Endothelial cell of umbilical vein (primary cell): Measurements from ENCODE around the gene ARMC5. TPM values are rescaled to one million over a fixed set of nuclear protein-coding genes. Genes with fewer than 3 reads are reported as not detected.

Experiments
- BruUV-seq: library from RNA; stranded (reverse); fragments of 400-500 nt; replicated peaks from 2 replicates; lab custom pipeline; 2021; lab: Mats Ljungman, UMichigan
- CTCF ChIA-PET: fragments of 300-600, 350-600 bp; sonication (Branson Sonifier 250); formaldehyde crosslinking; loops from one replicate; lab custom pipeline; 2021; ENCODE audit warnings: antibody characterized with exemption, inconsistent platforms; lab: Charles Lee
- POLR2A ChIA-PET: fragments of 300-600, 350-600 bp; sonication (Branson Sonifier 250); formaldehyde crosslinking; loops from one replicate; lab custom pipeline; 2021; ENCODE audit warnings: antibody characterized with exemption, inconsistent platforms; lab: Charles Lee
- DNase-seq: peaks from one replicate; pipeline ENCODE4 v3.0.0-alpha.2; 2011; ENCODE audit warnings: low read depth, low spot score
- FAIRE-seq: peaks from 2 replicates; lab custom pipeline; 2011; peaks lifted over from hg19 to GRCh38; lab: Jason Lieb, UNC
- H2AFZ ChIP-seq: 2 replicates; pipeline ENCODE4 v1.6.0; 2012; ENCODE audit warnings: low read depth, low read length, control low read depth, inconsistent platforms
- H3K27ac ChIP-seq: 2 replicates; pipeline ENCODE4 v1.5.1; 2011; ENCODE audit warnings: low read depth, mild to moderate bottlenecking, control low read depth, low read length, moderate library complexity; ENCODE audit not compliant: insufficient read depth
- H3K27me3 ChIP-seq, 2 experiments: 2 replicates each; pipeline versions ENCODE4 v1.6.0 to v1.6.1; 2011; ENCODE audit warnings: low read length in 2 of 2, mixed read lengths in 1 of 2; ENCODE audit not compliant: control insufficient read depth in 2 of 2, insufficient read depth in 2 of 2
- H3K36me3 ChIP-seq, 2 experiments: 2 replicates in 1 of 2; 3 replicates in 1 of 2; pipeline ENCODE4 v1.5.1; 2011; ENCODE audit warnings: low read length in 2 of 2, mild to moderate bottlenecking in 1 of 2, moderate library complexity in 1 of 2; ENCODE audit not compliant: control insufficient read depth in 2 of 2, insufficient read depth in 2 of 2; ENCODE audit errors: extremely low read depth in 1 of 2
- H3K4me1 ChIP-seq: 3 replicates; pipeline ENCODE4 v1.5.1; 2011; ENCODE audit warnings: mild to moderate bottlenecking, low read length; ENCODE audit not compliant: control insufficient read depth, insufficient read depth; ENCODE audit errors: extremely low read depth
- H3K4me2 ChIP-seq: 2 replicates; pipeline ENCODE4 v1.6.1; 2011; ENCODE audit warnings: low read length, control low read depth, mixed read lengths; ENCODE audit not compliant: insufficient read depth
- H3K4me3 ChIP-seq, 3 experiments: fragments of 200-600 bp in 1 of 3; sonication (generic), shearing (Covaris generic) in 1 of 3; replicated peaks in 1 of 3; 2 replicates each; pipeline ENCODE4 v1.5.1; 2011 to 2016; ENCODE audit warnings: control low read depth in 3 of 3, low read length in 3 of 3, mild to moderate bottlenecking in 2 of 3, inconsistent platforms in 1 of 3, low read depth in 1 of 3, moderate library complexity in 1 of 3; ENCODE audit not compliant: insufficient read depth in 1 of 3
- H3K79me2 ChIP-seq: 2 replicates; pipeline ENCODE4 v1.6.0; 2012; ENCODE audit warnings: low read length, inconsistent platforms; ENCODE audit not compliant: control insufficient read depth, insufficient read depth
- H3K9ac ChIP-seq: replicated peaks from 2 replicates; pipeline ENCODE3; 2011; ENCODE audit warnings: low read length, control low read depth; ENCODE audit not compliant: insufficient read depth; ENCODE audit errors: extremely low read depth
- H3K9me1 ChIP-seq: replicated peaks from 3 replicates; pipeline ENCODE4 v1.6.0; 2011; ENCODE audit warnings: mild to moderate bottlenecking, low read length; ENCODE audit not compliant: control insufficient read depth, insufficient read depth; ENCODE audit errors: extremely low read depth
- H3K9me3 ChIP-seq: replicated peaks from 2 replicates; pipeline ENCODE4 v1.5.1; 2012; ENCODE audit warnings: low read length, inconsistent platforms; ENCODE audit not compliant: control insufficient read depth, insufficient read depth
- H4K20me1 ChIP-seq: replicated peaks from 2 replicates; pipeline ENCODE3; 2011; ENCODE audit warnings: mild to moderate bottlenecking, low read length; ENCODE audit not compliant: control insufficient read depth, insufficient read depth; ENCODE audit errors: extremely low read depth
- EZH2 ChIP-seq: IDR thresholded peaks from 2 replicates; pipeline ENCODE4 v1.6.1; 2012; ENCODE audit warnings: borderline replicate concordance, low read depth, mild to moderate bottlenecking, moderate library complexity, low read length, inconsistent platforms; ENCODE audit not compliant: severe bottlenecking
- FOS ChIP-seq: IDR thresholded peaks from 2 replicates; pipeline ENCODE4 v1.6.1; 2011; ENCODE audit warnings: mild to moderate bottlenecking, low read length, moderate library complexity, borderline replicate concordance; ENCODE audit not compliant: insufficient read depth
- GATA2 ChIP-seq: IDR thresholded peaks from 2 replicates; pipeline ENCODE4 v1.7.0; 2011; ENCODE audit warnings: low read depth, mild to moderate bottlenecking, moderate library complexity, mixed read lengths, low read length; ENCODE audit not compliant: insufficient read length, insufficient read depth
- JUN ChIP-seq: IDR thresholded peaks from 2 replicates; pipeline ENCODE4 v1.6.1; 2011; ENCODE audit warnings: borderline replicate concordance, low read depth; ENCODE audit not compliant: insufficient read length, insufficient read depth
- MAX ChIP-seq: IDR thresholded peaks from 2 replicates; pipeline ENCODE4 v1.6.1; 2011; ENCODE audit not compliant: insufficient read depth, insufficient read length
- MYC ChIP-seq: IDR thresholded peaks from one replicate; pipeline ENCODE4 v1.6.1; 2011; ENCODE audit warnings: mild to moderate bottlenecking, low read depth, low read length
- POLR2A ChIP-seq: IDR thresholded peaks from 2 replicates; pipeline ENCODE4 v1.6.1; 2012; ENCODE audit warnings: low read depth, mild to moderate bottlenecking, control low read depth, low read length
- POLR2AphosphoS5 ChIP-seq: IDR thresholded peaks from 2 replicates; pipeline ENCODE4 v1.6.1; 2012; ENCODE audit warnings: low read depth, mild to moderate bottlenecking, control low read depth, low read length, moderate library complexity; ENCODE audit not compliant: insufficient read depth
- dilution Hi-C: fragments of 300-500 bp; cut with MboI; formaldehyde crosslinking; loops from one replicate; pipeline ENCODE4 v1.15.0; 2019; ENCODE audit warnings: low sequenced_read_pairs; ENCODE audit not compliant: extremely low pct_ligation_motif_present
- intact Hi-C: fragments of 100-400 bp; cut with micrococcal nuclease; formaldehyde crosslinking; loops from one replicate; pipeline ENCODE4 v1.10.0; 2022
- polyA plus RNA-seq, 4 experiments: library from polyadenylated mRNA; depleted of rRNA in 3 of 4; stranded (reverse) in 3 of 4; unstranded in 1 of 4; fragments of >200 nt; gene quantifications; 2 replicates each; pipeline versions ENCODE4 v1.2.1 to v1.2.3, GENCODE V29; 2011 to 2012; ENCODE audit warnings: missing spikeins in 1 of 4
- total RNA-seq: library from RNA; stranded (reverse); gene quantifications from 2 replicates; pipeline ENCODE4 v1.2.3, GENCODE V29; 2021
- TF ChIP-seq, protein P1 (sequence below), 2 donors: IDR thresholded peaks; 1 replicate in 1 of 2; 2 replicates in 1 of 2; pipeline ENCODE4 v1.5.1; 2011; ENCODE audit warnings: low read length in 2 of 2, mild to moderate bottlenecking in 2 of 2, moderate library complexity in 2 of 2, control low read depth in 1 of 2, inconsistent platforms in 1 of 2, low read depth in 1 of 2; ENCODE audit not compliant: insufficient read depth in 1 of 2; ENCODE audit errors: extremely low read depth in 1 of 2

The ARMC5 gene
- total and polyA plus RNA-seq, 2 donors (not counting 3 experiments of a cell fraction or from before 2014, with no cell fraction given): 17.3 to 18.8 TPM

DNA sequence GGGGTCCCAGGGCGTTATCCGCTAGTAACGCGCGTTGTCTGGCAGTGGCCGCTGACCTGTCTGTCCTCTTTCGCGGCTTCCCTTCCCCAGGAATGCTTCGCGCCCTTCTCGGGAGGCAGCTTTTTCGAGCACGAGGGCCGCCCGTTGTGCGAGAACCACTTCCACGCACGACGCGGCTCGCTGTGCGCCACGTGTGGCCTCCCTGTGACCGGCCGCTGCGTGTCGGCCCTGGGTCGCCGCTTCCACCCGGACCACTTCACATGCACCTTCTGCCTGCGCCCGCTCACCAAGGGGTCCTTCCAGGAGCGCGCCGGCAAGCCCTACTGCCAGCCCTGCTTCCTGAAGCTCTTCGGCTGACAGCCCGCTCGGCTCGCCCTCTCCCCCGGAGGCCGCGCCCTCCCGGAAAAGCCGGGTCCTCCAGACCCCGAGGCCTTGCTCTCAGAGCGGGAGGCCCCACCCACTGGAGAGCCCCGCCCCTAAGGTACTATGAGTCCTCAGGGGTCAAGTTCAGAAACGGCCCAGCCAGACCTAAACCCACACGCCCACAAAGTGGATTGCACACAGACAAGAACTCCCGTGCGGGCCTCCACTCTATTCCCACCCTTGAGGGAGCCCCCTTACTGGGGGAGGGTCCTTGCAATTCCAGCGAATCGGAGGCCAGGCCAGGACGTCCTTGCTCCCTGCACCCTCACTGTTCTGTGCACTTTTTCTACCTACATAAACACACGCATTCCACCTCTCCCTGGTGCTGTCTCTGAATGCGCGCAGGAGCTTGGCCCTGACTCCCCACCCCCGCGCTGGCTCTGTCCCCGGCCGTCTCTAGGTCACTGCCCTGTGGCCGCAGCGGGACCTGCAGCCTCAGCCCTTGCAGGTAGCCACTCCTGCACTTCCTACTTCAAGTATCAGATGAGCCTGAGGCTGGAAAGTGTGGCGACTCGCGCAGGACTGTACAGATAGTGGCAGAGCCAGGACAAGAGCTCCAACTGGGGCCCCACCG, 18.2 kb downstream of the ARMC5 start:
- ChIA-PET CTCF (interaction anchor here (0.8 kb wide), 1 partner anchor 11 kb away, joined by 3 read pairs; no protein-coding TSS in a partner anchor), POLR2A (interaction anchor here (1.6 kb wide), 1 partner anchor 9 kb away, joined by 3 read pairs; no protein-coding TSS in a partner anchor)
- no peak overlapping the region for H2AFZ ChIP-seq
- no peaks in the 10 kb centered on the region for H3K9me3 ChIP-seq
- H3K4me2 ChIP-seq: no peak overlapping the region
- intact Hi-C loops: no loop called here
- TF ChIP-seq JUN (no peak), POLR2A (no peak), MYC (no peak), GATA2 (no peak), FOS (no peak), EZH2 (no peak), MAX (no peak), POLR2AphosphoS5 (no peak)
- TF ChIP-seq, protein P1, sequence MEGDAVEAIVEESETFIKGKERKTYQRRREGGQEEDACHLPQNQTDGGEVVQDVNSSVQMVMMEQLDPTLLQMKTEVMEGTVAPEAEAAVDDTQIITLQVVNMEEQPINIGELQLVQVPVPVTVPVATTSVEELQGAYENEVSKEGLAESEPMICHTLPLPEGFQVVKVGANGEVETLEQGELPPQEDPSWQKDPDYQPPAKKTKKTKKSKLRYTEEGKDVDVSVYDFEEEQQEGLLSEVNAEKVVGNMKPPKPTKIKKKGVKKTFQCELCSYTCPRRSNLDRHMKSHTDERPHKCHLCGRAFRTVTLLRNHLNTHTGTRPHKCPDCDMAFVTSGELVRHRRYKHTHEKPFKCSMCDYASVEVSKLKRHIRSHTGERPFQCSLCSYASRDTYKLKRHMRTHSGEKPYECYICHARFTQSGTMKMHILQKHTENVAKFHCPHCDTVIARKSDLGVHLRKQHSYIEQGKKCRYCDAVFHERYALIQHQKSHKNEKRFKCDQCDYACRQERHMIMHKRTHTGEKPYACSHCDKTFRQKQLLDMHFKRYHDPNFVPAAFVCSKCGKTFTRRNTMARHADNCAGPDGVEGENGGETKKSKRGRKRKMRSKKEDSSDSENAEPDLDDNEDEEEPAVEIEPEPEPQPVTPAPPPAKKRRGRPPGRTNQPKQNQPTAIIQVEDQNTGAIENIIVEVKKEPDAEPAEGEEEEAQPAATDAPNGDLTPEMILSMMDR (IDR thresholded peaks at IDR 0.05; ENCODE audit: extremely low read depth in 1 of 2, insufficient read depth in 1 of 2, low read depth in 1 of 2, low read length in 2 of 2): no peak
- FAIRE-seq (no peak), DNase-seq (no peak)
- H3K9ac ChIP-seq: no peak overlapping the region
- no peaks in the 10 kb centered on the region for H4K20me1 ChIP-seq
- no peak overlapping the region for H3K27ac ChIP-seq
- H3K27me3 ChIP-seq: no peaks in the 10 kb centered on the region
- H3K9me1 ChIP-seq: no peaks in the 10 kb centered on the region
- H3K4me3 ChIP-seq: no peak overlapping the region
- H3K36me3 ChIP-seq: peaks cover 19 to 20% of the 10 kb centered on the region in 2 experiments
- peaks cover 14% of the 10 kb centered on the region for H3K4me1 ChIP-seq
- H3K79me2 ChIP-seq: peaks cover 24% of the 10 kb centered on the region
- dilution Hi-C loops: no loop called here
- BruUV-seq: no TSS peak
